HL-60/S4 treated with retinoic acid at 250 ng/mL for 4 days and 3 days (cell line): ENCODE data around the gene RGCC.
"Not testable (repeated sequence)": the region's sequence is repeated elsewhere in the genome, so short reads cannot be mapped to it uniquely, and the experiment has no call there.

Experiments used
- in situ Hi-C: fragments of 300-500 bp; cut with MboI; formaldehyde crosslinking; loops from 2 replicates; pipeline ENCODE4 v1.7.0; 2022; ENCODE audit warnings: low sequenced_read_pairs

The RGCC gene

GRCh38 chr13:41456768-41457588, at the start of gene RGCC:
RGCC (plus strand) TSS chr13:41457550; CDS start chr13:41457708, 158 bp downstream.
- in situ Hi-C loops = no loop called here

GRCh38 chr13:41408121-41408520, 49.2 kb upstream of the RGCC start:
- in situ Hi-C loops = no loop called here

- in situ Hi-C loops = no loop called here
Observed at GRCh38 chr13:41408746-41409145, 48.6 kb upstream of the RGCC start.

- in situ Hi-C loops = no loop called here
Observed at GRCh38 chr13:41409611-41410010, 47.7 kb upstream of the RGCC start.

GRCh38 chr13:41411060-41411459, 46.3 kb upstream of the RGCC start:
- in situ Hi-C loops = no loop called here

- in situ Hi-C loops = no loop called here
Observed at GRCh38 chr13:41411522-41411921, 45.8 kb upstream of the RGCC start.

GRCh38 chr13:41413872-41414271, 43.5 kb upstream of the RGCC start:
- in situ Hi-C loops = no loop called here

- in situ Hi-C loops = no loop called here
Observed at GRCh38 chr13:41416276-41416675, 41.1 kb upstream of the RGCC start.

GRCh38 chr13:41418027-41418426, 39.3 kb upstream of the RGCC start:
- in situ Hi-C loops = no loop called here

GRCh38 chr13:41418731-41419130, 38.6 kb upstream of the RGCC start:
- in situ Hi-C loops = no loop called here

- in situ Hi-C loops = no loop called here
Observed at GRCh38 chr13:41419206-41419605, 38.1 kb upstream of the RGCC start.

GRCh38 chr13:41420146-41420545, 37.2 kb upstream of the RGCC start:
- in situ Hi-C loops = no loop called here

GRCh38 chr13:41421330-41421729, 36.0 kb upstream of the RGCC start:
- in situ Hi-C loops = not testable (repeated sequence)

GRCh38 chr13:41421983-41422382, 35.4 kb upstream of the RGCC start:
- in situ Hi-C loops = not testable (repeated sequence)

GRCh38 chr13:41423259-41423658, 34.1 kb upstream of the RGCC start:
- in situ Hi-C loops = not testable (repeated sequence)

- in situ Hi-C loops = not testable (repeated sequence)
Observed at GRCh38 chr13:41424675-41425074, 32.7 kb upstream of the RGCC start.

GRCh38 chr13:41426047-41426446, 31.3 kb upstream of the RGCC start:
- in situ Hi-C loops = no loop called here

- in situ Hi-C loops = no loop called here
Observed at GRCh38 chr13:41427666-41428065, 29.7 kb upstream of the RGCC start.

- in situ Hi-C loops = no loop called here
Observed at GRCh38 chr13:41428155-41428554, 29.2 kb upstream of the RGCC start.

- in situ Hi-C loops = not testable (repeated sequence)
Observed at GRCh38 chr13:41434030-41434429, 23.3 kb upstream of the RGCC start.

- in situ Hi-C loops = no loop called here
Observed at GRCh38 chr13:41434831-41435520, 22.4 kb upstream of the RGCC start.

- in situ Hi-C loops = no loop called here
Observed at GRCh38 chr13:41443969-41444368, 13.4 kb upstream of the RGCC start.
